ENCODE results near the gene GSK3A. TPM values are rescaled to one million over a fixed set of nuclear protein-coding genes. Genes with fewer than 3 reads are reported as not detected.

Gene GSK3A
- total and polyA plus RNA-seq, 2 of the 4 experiments (the other 2 are of a cell fraction), result 8.1 to 43.3 TPM

GRCh38 chr19:42233106-42233505 is 9.3 kb downstream of the GSK3A start:
- Histone ChIP-seq H2BK20ac (ENCODE audit: low read depth, low read length) (no peak overlapping the region), H3K9me1 (ENCODE audit: insufficient read depth, low read length) (peaks cover 6% of the 10 kb centered on the region; the same call in 1 of the 2 replicates), H2BK15ac (ENCODE audit: low read depth, low read length) (no peak overlapping the region), H4K91ac (ENCODE audit: insufficient read depth, low read depth, low read length) (no peak overlapping the region), H3K4me3 (ENCODE audit: insufficient read depth, low read depth, low read length) (no peak overlapping the region), H3K9ac (ENCODE audit: low read depth, low read length) (no peak overlapping the region), H2BK120ac (ENCODE audit: low read depth, low read length) (no peak overlapping the region), H3K14ac (replicated peaks; ENCODE audit: low read depth, low read length) (no peak overlapping the region), H3K79me1 (ENCODE audit: low read depth in 1 of 2, low read length in 2 of 2) (peaks cover 30 to 79% of the 10 kb centered on the region in 2 experiments; a peak in 3 of 4 replicates), H3K27ac (ENCODE audit: insufficient read depth, low read length) (no peak overlapping the region), H2AFZ (replicated peaks; ENCODE audit: low read length, poor library complexity) (no peak overlapping the region), H2AK5ac (ENCODE audit: low read depth, low read length) (no peak overlapping the region), H3K4me1 (ENCODE audit: control insufficient read depth, insufficient read depth, low read length) (no peaks in the 10 kb centered on the region), H3K4me2 (ENCODE audit: low read depth, low read length) (no peak overlapping the region), H2AK9ac (replicated peaks; ENCODE audit: low read depth, low read length, poor library complexity) (no peak overlapping the region), H3K9me3 (ENCODE audit: control insufficient read depth, insufficient read depth, low read length) (no peaks in the 10 kb centered on the region), H3K23ac (ENCODE audit: low read depth, low read length) (no peak overlapping the region), H3K27me3 (ENCODE audit: control insufficient read depth, insufficient read depth, low read length) (no peaks in the 10 kb centered on the region), H4K5ac (ENCODE audit: low read depth, low read length) (no peak overlapping the region), H2BK5ac (ENCODE audit: low read depth, low read length, poor library complexity, severe bottlenecking) (no peak overlapping the region), H4K8ac (ENCODE audit: low read depth in 2 of 2, low read length in 2 of 2) (no peak overlapping the region), H3K56ac (ENCODE audit: extremely low read depth, insufficient read depth, low read length) (no peak overlapping the region), H3K36me3 (ENCODE audit: control insufficient read depth, insufficient read depth, low read length) (peaks cover 72% of the 10 kb centered on the region), H3K4ac (ENCODE audit: low read depth, low read length) (no peak overlapping the region), H4K20me1 (ENCODE audit: insufficient read depth, low read length) (peaks cover 74% of the 10 kb centered on the region), H3K18ac (ENCODE audit: low read depth, low read length) (no peak overlapping the region)
- ATAC-seq (ENCODE audit: low read depth) (no peak), DNase-seq (no peak)
- CTCF ChIA-PET, result interaction anchor here (0.8 kb wide), 1 partner anchor 9 kb away, joined by 3 read pairs; the partner anchor contains the start of gene GSK3A
- POLR2A ChIA-PET (ENCODE audit: unreplicated experiment), result no interaction called here
- intact Hi-C loops (cut with micrococcal nuclease), result no loop called here
- WGBS, 2 experiments (ENCODE audit: extremely low coverage in 2 of 2, insufficient read length in 1 of 2), result 80% methylated on average over 1 of the region's 7 CpGs; no CpG with 5 or more reads in 1 of the 2 experiments
- BruUV-seq (replicated peaks), result no TSS peak
- no peak for TF ChIP-seq SMC3 (IDR thresholded peaks at IDR 0.05; ENCODE audit: low read depth, low read length)
- no peak for TF ChIP-seq ELK1 (IDR thresholded peaks at IDR 0.05; ENCODE audit: borderline replicate concordance, low read depth, low read length)
- no peak for TF ChIP-seq MAFK (IDR thresholded peaks at IDR 0.05; ENCODE audit: low read depth, low read length)
- no peak for TF ChIP-seq NFE2L2 (IDR thresholded peaks at IDR 0.05; ENCODE audit: low read depth, low read length)
- no peak for TF ChIP-seq MAZ (IDR thresholded peaks at IDR 0.05; ENCODE audit: borderline replicate concordance, low read depth, low read length)
- dilution Hi-C loops (cut with HindIII; ENCODE audit: low sequenced_read_pairs, unreplicated experiment), result no loop called here
- in situ Hi-C loops (cut with MboI; ENCODE audit: low sequenced_read_pairs), result no loop called here

Measured in IMR-90 (cell line).